Memory B cell (primary cell): ENCODE data around the gene PYGL.
"Not testable (repeated sequence)": the region's sequence is repeated elsewhere in the genome, so short reads cannot be mapped to it uniquely, and the experiment has no call there.

ENCODE experiments used
- ATAC-seq: fragments of 150-1000 bp; cut with Tn5 transposase; 2 replicates; pipeline ENCODE4 v1.10.0; 2021; ENCODE audit warnings: low read depth, mild to moderate bottlenecking, moderate library complexity
- DNase-seq, 2 donors: peaks; one replicate each; pipeline ENCODE4 v3.0.0; 2022; ENCODE audit warnings: low spot score in 2 of 2
- H3K27ac Mint-ChIP-seq: one replicate; pipeline ENCODE4 v1.8.0; 2022; ENCODE audit warnings: mild to moderate bottlenecking, moderate library complexity, mixed read lengths
- H3K27me3 Mint-ChIP-seq: one replicate; pipeline ENCODE4 v1.8.0; 2022; ENCODE audit warnings: mixed read lengths
- H3K36me3 Mint-ChIP-seq: one replicate; pipeline ENCODE4 v1.8.0; 2022; ENCODE audit warnings: mild to moderate bottlenecking, mixed read lengths
- H3K4me1 Mint-ChIP-seq: one replicate; pipeline ENCODE4 v1.8.0; 2022; ENCODE audit warnings: mixed read lengths
- H3K4me3 Mint-ChIP-seq: one replicate; pipeline ENCODE4 v1.8.0; 2022; ENCODE audit warnings: mild to moderate bottlenecking, moderate library complexity, mixed read lengths
- H3K9me3 Mint-ChIP-seq: one replicate; pipeline ENCODE4 v1.8.0; 2022; ENCODE audit warnings: mixed read lengths

PYGL gene

DNA sequence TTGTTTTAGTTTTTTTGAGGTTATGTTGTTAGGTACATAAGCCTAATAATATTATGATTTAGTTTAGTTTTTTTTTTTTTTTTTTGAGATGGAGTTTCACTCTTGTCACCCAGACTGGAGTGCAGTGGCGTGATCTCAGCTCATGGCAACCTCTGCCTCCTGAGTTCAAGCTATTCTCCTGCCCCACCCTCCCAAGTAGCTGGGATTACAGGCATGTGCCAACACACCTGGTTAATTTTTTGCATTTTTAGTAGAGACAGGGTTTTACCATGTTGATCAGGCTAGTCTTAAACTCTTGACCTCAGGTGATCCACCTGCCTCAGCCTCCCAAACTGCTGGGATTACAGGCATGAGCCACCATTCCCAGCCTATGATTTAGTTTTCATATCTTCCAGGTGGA lies 47.3 kb downstream of the PYGL start:
- H3K27me3 Mint-ChIP-seq: peaks cover 15% of the 10 kb centered on the region
- not testable (repeated sequence) for H3K4me3 Mint-ChIP-seq, H3K36me3 Mint-ChIP-seq, H3K27ac Mint-ChIP-seq, H3K9me3 Mint-ChIP-seq, DNase-seq, H3K4me1 Mint-ChIP-seq, ATAC-seq

DNA sequence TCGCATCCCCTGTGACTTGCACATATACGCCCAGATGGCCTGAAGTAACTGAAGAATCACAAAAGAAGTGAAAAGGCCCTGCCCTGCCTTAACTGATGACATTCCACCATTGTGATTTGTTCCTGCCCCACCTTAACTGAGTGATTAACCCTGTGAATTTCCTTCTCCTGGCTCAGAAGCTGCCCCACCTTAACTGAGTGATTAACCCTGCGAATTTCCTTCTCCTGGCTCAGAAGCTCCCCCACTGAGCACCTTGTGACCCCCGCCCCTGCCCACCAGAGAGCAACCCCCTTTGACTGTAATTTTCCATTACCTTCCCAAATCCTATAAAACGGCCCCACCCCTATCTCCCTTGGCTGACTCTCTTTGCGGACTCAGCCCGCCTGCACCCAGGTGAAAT lies 47.9 kb downstream of the PYGL start:
- not testable (repeated sequence) for H3K4me3 Mint-ChIP-seq, H3K27ac Mint-ChIP-seq, H3K4me1 Mint-ChIP-seq, H3K9me3 Mint-ChIP-seq, DNase-seq, H3K36me3 Mint-ChIP-seq, ATAC-seq
- peaks cover 15% of the 10 kb centered on the region for H3K27me3 Mint-ChIP-seq

DNA sequence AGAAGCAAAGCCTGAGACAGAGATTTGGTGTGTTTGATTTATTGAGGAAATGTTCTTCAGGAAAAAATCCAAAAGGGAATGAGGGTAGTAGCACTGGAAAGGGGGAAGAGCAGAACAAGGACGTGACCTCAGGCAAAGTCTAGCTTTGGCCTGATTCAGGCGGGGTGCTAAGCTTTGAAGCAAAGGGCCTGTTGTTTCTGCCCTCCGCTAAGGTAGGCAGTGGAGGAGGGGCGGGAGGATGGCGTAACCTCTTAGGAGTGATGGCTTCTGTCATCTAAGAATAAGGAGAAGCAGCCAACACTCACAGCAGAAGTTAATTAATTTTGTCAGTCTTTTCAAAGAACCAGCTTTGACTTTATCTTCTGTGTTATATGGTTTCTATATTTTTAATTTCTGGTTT lies 52.0 kb downstream of the PYGL start:
- H3K4me1 Mint-ChIP-seq: no peaks in the 10 kb centered on the region
- no peaks in the 10 kb centered on the region for H3K9me3 Mint-ChIP-seq
- H3K27ac Mint-ChIP-seq: no peak overlapping the region
- no peaks in the 10 kb centered on the region for H3K36me3 Mint-ChIP-seq
- ATAC-seq (no peak), DNase-seq (no peak)
- no peak overlapping the region for H3K4me3 Mint-ChIP-seq
- peaks cover 9% of the 10 kb centered on the region for H3K27me3 Mint-ChIP-seq

DNA sequence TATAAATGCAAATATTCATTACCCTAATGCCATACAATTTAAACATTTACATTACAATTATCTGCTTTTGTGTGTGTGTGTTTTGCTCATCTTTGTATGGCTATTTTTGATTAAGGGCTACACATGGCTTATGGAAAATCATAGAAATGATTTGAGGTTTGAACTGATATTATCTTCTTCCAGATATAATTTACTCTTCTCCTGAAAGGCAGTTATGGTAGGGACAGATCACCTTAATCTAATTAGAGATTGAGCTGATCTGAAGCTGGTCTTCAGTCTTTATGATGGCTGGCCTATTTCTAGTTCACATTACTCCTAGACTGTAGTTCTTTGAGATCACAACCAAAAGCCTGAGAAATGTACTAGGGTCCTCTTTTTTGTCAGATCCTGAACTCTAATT lies 56.8 kb downstream of the PYGL start:
- ATAC-seq (no peak), DNase-seq (no peak)
- H3K27me3 Mint-ChIP-seq: peaks cover 11% of the 10 kb centered on the region

DNA sequence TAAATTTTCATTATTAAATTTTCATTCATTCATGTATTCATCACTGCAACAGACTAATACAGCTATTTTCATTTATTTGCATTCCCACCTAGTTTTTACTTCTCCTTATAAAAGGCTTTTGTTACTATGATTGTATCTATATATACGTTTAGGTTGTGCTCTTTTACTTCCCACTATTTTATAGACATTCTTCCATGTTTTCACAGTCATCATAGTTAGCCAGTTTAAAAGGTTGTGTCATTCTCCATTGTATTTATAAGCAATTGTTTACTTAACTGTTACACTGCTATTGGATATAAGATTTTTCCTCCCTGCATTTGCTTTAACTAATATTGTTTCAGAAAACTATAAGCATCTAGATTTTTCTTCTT lies 60.5 kb downstream of the PYGL start:
- H3K36me3 Mint-ChIP-seq: no peaks in the 10 kb centered on the region
- no peaks in the 10 kb centered on the region for H3K9me3 Mint-ChIP-seq
- H3K27ac Mint-ChIP-seq: no peak overlapping the region
- no peak for ATAC-seq
- H3K27me3 Mint-ChIP-seq: peaks cover 16% of the 10 kb centered on the region
- H3K4me3 Mint-ChIP-seq: no peak overlapping the region
- no peaks in the 10 kb centered on the region for H3K4me1 Mint-ChIP-seq
- DNase-seq: no peak

More for the DNA sequence above, 56.8 kb downstream of the PYGL start:
- Mint-ChIP-seq H3K4me3 (no peak overlapping the region), H3K36me3 (no peaks in the 10 kb centered on the region), H3K4me1 (no peaks in the 10 kb centered on the region), H3K27ac (no peak overlapping the region), H3K9me3 (no peaks in the 10 kb centered on the region)

DNA sequence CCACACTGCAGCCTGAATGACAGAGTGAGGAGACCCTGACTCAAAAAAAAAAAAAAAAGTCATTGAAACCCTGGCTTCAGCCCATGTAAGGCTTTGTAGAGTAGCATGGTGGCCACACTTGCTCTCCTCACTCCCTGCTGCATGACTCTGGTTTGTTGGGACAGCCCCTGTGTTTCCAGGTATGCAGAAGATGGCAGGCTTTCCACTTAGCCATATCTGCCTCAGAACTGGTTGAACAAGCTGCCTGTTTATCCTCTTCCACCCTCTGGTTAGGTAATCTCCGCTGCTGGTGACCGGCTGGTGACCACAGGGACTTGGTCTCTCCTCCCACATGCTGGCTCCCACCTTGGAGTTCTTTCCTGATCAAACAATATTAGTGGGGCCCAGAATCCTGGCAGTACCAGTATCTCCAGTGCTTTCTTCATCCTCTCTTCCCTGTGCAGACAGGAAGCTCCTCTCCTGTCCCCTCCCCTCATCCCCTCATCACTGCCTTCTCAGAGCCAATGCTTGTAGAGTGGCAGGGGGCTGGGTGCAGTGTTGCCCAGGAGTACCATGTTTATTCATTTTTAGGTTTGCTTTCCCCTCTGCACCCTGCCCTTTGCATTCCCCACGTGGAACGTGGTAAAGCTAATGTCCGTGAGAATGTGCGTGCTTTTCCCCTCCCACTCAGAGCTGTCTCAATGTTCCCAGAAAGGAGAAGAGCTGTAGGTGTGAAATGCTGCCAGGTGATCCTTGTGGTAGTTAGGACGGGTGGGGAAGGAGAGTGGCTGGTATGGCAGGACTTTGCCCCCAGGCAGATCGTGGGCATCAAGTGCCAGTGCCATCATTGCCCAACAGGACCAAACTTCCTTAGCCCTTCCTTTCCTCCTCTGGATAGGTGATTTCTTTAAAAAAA lies 61.1 kb downstream of the PYGL start:
- ATAC-seq (no peak), DNase-seq (no peak)
- peaks cover 16% of the 10 kb centered on the region for H3K27me3 Mint-ChIP-seq
- no peaks in the 10 kb centered on the region for H3K4me1 Mint-ChIP-seq
- no peak overlapping the region for H3K27ac Mint-ChIP-seq
- H3K4me3 Mint-ChIP-seq: no peak overlapping the region
- no peaks in the 10 kb centered on the region for H3K9me3 Mint-ChIP-seq
- H3K36me3 Mint-ChIP-seq: no peaks in the 10 kb centered on the region

DNA sequence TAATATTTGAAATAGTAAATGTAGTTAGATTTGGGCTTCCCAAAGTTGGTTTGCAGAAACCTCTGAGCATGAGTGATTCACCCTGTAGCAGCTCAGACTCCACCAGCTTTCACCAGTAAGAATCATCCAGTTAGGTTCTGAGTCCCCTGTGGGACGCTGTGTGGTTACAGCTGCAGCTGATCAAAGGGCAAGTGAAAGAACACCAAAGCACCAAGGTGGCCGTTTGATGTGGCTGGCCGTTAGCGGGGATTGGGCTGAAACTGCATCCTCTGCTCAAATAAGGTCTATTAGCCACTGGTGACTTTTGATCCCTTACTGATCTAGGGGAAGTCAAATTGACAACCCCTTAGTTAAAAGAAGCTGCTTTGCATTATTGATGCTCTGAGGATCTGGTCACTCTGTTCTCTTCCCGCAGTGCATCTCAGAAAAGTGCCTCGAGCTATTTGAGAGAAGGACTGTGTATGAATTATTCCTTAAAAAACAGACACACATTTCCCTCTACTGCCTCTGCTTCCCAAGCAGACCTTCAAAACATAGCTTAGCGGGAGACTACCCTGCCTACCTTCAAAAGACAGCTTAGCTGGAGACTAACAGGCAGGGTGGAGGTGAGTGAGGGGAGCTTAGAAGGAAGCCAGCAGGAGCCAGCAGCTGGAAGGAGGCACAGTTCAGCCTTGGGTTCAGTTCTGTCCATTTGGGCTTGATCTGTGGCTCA lies 68.8 kb downstream of the PYGL start:
- H3K27ac Mint-ChIP-seq: no peak overlapping the region
- H3K4me3 Mint-ChIP-seq: no peak overlapping the region
- ATAC-seq (peak; percentile 84), DNase-seq (peak in 1 of 2 donors; percentile 30)
- H3K27me3 Mint-ChIP-seq: peaks cover 16% of the 10 kb centered on the region
- H3K9me3 Mint-ChIP-seq: no peaks in the 10 kb centered on the region
- peaks cover 15% of the 10 kb centered on the region for H3K4me1 Mint-ChIP-seq
- no peaks in the 10 kb centered on the region for H3K36me3 Mint-ChIP-seq

DNA sequence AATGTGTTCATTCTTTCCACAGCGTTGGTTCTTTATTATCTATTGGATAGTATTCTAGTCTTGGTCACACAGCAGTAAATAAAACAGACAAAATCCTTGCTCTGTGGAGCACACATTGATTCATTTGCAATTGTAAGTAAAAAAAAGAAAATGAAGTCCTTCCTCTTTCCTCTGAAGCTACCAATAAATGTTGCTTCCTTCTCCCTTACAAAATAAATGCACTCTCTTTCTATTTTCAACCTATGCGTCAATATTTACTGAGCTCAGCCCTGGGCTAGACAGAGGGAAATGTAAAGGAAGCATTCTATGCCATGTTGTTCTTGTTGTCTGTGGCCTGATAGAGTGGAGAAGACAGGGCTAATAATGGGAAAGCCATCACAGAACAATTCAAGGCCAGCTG lies 69.5 kb downstream of the PYGL start:
- Mint-ChIP-seq H3K36me3 (peaks cover 2% of the 10 kb centered on the region), H3K9me3 (no peaks in the 10 kb centered on the region), H3K27ac (no peak overlapping the region), H3K4me1 (peaks cover 15% of the 10 kb centered on the region), H3K27me3 (peaks cover 20% of the 10 kb centered on the region), H3K4me3 (no peak overlapping the region)
- DNase-seq: no peak
- ATAC-seq: peak; percentile 18

DNA sequence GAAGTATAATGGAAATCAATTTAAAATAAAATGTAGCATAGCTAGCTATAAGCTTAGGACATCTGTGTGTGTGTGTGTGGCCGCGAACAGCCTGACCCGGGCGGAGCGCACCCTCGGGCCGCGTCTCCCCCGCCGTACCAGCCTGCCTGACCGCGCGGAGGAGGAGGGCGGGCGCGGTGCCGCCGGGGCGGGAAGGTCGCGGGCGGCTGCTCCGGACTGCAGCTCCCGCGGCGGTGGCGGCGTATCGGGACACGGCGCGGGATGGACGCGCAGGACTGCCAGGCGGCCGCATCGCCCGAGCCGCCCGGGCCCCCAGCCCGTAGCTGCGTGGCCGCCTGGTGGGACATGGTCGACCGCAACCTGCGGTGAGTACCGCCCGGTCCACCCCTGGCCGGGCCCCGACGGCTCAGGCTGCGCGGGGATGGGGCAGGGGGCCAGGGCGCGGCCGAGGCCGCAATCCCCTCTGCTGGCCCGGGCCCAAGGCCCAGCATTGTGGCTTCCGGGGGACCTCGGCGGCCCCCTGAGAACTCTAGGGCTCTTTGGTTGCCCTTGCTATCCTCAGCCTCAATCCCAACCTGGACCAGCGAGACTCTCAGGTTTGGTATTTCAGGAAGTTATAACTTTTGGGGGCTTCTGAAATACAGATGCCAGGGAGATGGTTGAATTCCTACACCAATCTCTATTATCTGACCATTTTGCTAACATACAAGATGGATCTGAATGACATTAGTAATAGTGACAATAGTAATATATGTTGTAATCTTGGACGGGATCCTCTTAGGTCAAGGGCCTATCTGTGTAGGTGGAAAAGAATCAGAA lies 72.2 kb downstream of the PYGL start, which contains the start of gene ABHD12B:
Gene ABHD12B, plus strand, starts transcription at position 140 of the 819 bp plus-strand sequence. Its CDS starts 122 bp downstream, at position 262.
- H3K27me3 Mint-ChIP-seq: peaks cover 26% of the 10 kb centered on the region
- peak within 1 kb of the TSS; percentile 11 for H3K4me3 Mint-ChIP-seq
- H3K27ac Mint-ChIP-seq: no peak within 1 kb of the TSS
- H3K4me1 Mint-ChIP-seq: peaks cover 15% of the 10 kb centered on the region
- DNase-seq: peak in 1 of 2 donors; percentile 26
- no peak for ATAC-seq
- peaks cover 2% of the 10 kb centered on the region for H3K36me3 Mint-ChIP-seq
- H3K9me3 Mint-ChIP-seq: no peaks in the 10 kb centered on the region

DNA sequence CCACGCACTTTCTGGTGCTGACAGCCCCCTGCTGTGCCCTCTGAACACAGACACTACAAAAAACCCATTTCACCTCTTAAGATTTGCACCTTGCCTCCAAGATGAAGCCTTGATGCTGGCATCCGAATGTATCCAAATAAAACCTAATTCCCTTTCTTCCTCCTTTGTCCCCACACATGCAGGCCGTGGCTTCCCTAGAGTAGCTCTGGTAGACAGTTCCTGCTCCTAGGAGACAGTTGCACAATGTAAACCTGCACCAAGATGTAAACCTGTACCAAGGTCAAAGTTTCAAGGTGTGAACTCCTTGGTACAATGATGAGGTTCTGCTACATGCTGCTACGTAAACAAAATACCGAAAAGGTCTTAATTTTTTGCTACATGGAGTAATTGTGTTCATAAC lies 73.1 kb downstream of the PYGL start:
- Mint-ChIP-seq H3K27ac (no peak overlapping the region), H3K4me1 (peaks cover 15% of the 10 kb centered on the region), H3K9me3 (no peaks in the 10 kb centered on the region), H3K36me3 (peaks cover 3% of the 10 kb centered on the region), H3K4me3 (peak overlapping the region; percentile 11), H3K27me3 (peaks cover 28% of the 10 kb centered on the region)
- DNase-seq (no peak), ATAC-seq (no peak)

DNA sequence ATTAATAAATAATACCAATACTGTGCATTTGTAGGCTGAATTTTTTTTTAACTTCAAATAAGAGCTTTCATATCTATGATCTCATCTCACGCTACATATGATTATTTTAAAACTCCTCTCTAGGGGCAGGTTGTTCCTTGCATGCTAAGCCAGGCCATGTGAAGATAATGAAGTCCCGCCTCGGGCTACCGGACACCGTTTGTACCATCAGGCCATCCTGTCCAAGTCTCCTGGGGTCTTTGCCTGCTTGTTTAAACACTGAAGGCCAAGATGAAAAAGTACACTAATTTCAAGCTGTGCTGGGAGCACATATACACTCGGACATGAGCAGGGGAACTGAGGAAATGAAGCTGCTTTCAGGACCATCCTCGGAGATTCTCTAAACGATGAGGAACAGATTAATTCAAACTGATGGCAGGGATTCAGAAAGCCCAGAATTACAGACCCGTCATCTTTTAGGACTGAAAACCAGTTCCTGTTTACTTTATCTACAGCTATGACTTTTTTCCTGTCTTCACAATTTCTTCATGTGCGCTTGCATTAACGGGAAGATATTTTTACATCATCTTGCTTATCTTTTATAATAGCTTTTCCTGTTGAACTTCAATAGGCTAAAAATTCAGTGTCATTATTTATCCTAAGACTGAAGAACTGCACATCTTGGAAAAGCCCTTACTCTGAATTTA lies 78.7 kb downstream of the PYGL start:
- peaks cover 16% of the 10 kb centered on the region for H3K27me3 Mint-ChIP-seq

DNA sequence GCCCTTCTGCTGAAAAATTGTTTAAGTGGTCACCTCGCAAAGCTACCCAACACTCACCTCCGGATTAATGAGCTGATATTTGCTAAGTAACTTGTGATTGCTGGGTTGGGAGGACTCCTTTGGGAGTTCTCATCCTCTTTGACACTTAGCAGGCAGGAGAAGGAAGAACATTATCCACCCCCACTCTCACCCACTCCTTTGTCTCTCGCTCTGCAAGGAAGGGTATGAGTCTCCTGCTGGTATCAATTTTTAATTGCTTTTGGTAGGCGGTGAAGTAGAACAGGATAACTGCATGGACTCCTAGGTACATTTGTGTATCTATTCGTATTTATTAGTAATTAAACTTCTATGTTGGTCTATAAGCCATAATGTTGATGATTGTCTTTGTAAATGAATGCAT lies 79.3 kb downstream of the PYGL start:
- DNase-seq (no peak), ATAC-seq (no peak)
- Mint-ChIP-seq H3K4me1 (no peaks in the 10 kb centered on the region), H3K4me3 (no peak overlapping the region), H3K36me3 (peaks cover 1% of the 10 kb centered on the region), H3K9me3 (no peaks in the 10 kb centered on the region), H3K27me3 (peaks cover 12% of the 10 kb centered on the region), H3K27ac (no peak overlapping the region)

More for the DNA sequence above, 78.7 kb downstream of the PYGL start:
- Mint-ChIP-seq H3K36me3 (peaks cover 3% of the 10 kb centered on the region), H3K4me1 (peaks cover under 1% of the 10 kb centered on the region), H3K4me3 (no peak overlapping the region), H3K9me3 (no peaks in the 10 kb centered on the region), H3K27ac (no peak overlapping the region)
- no peak for ATAC-seq
- DNase-seq: no peak

DNA sequence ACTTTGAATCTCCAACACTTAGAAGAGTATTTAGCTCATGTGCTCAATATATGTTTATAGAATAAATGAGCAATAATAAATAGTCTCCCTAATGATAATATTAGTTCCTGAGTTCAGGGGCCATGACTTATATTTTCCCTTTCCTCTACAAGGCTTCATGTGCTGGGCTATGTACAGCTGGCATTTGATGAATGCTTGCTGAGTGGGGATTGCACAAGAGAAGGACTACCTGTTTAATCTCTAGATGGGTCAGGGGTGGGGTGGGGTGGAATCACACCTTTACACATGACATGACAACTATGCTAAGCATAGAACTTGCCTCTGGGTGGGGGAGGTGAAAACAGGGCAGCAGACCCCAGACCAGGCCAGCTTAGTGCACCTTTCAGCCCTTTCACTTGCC lies 80.0 kb downstream of the PYGL start:
- Mint-ChIP-seq H3K36me3 (peaks cover 1% of the 10 kb centered on the region), H3K27ac (no peak overlapping the region), H3K4me1 (no peaks in the 10 kb centered on the region), H3K27me3 (peaks cover 6% of the 10 kb centered on the region), H3K4me3 (no peak overlapping the region), H3K9me3 (no peaks in the 10 kb centered on the region)
- ATAC-seq: no peak
- no peak for DNase-seq
